OCI-LY7 (cell line): ENCODE results near the gene GJB6. TPM values are rescaled to one million over a fixed set of nuclear protein-coding genes. Genes with fewer than 3 reads are reported as not detected.

Experiments
- BruUV-seq: library from RNA; stranded (reverse); fragments of 400-500 nt; replicated peaks from 2 replicates; lab custom pipeline; 2021; lab: Mats Ljungman, UMichigan
- CTCF ChIA-PET: fragments of 300-600 bp; sonication (Branson Sonifier 250); formaldehyde crosslinking; loops from one replicate; lab custom pipeline; 2022; ENCODE audit warnings: antibody characterized with exemption; ENCODE audit not compliant: unreplicated experiment; lab: Charles Lee
- POLR2A ChIA-PET: fragments of 300-600 bp; sonication (Branson Sonifier 250); formaldehyde crosslinking; loops from one replicate; lab custom pipeline; 2022; ENCODE audit warnings: antibody characterized with exemption; lab: Charles Lee
- DNase-seq: peaks from one replicate; pipeline ENCODE4 v3.0.0-alpha.2; 2015; ENCODE audit warnings: low spot score
- H2AFZ ChIP-seq: fragments of 200-600 bp; sonication (generic), shearing (Covaris generic); 2 replicates; pipeline ENCODE4 v1.6.1; 2014; ENCODE audit warnings: mild to moderate bottlenecking, antibody characterized with exemption, low read length, moderate library complexity
- H3K27ac ChIP-seq: fragments of 200-600 bp; sonication (generic); 2 replicates; pipeline ENCODE4 v1.5.1; 2014; ENCODE audit warnings: mixed run types, low read depth, mild to moderate bottlenecking, moderate library complexity, low read length, inconsistent platforms; ENCODE audit not compliant: poor library complexity, severe bottlenecking
- H3K36me3 ChIP-seq: fragments of 200-600 bp; sonication (generic); 2 replicates; pipeline ENCODE4 v1.6.1; 2014; ENCODE audit warnings: mild to moderate bottlenecking, antibody characterized with exemption, low read length, moderate library complexity, mixed read lengths; ENCODE audit not compliant: insufficient read depth
- H3K4me1 ChIP-seq: fragments of 200-600 bp; sonication (generic); 2 replicates; pipeline ENCODE4 v1.5.1; 2014; ENCODE audit warnings: mild to moderate bottlenecking, low read length; ENCODE audit not compliant: insufficient read depth, poor library complexity, severe bottlenecking
- H3K4me2 ChIP-seq: fragments of 200-600 bp; sonication (generic); 2 replicates; pipeline ENCODE4 v1.6.1; 2014; ENCODE audit warnings: mild to moderate bottlenecking, low read length
- H3K4me3 ChIP-seq: fragments of 200-600 bp; sonication (generic); 2 replicates; pipeline ENCODE4 v1.5.1; 2014; ENCODE audit warnings: mild to moderate bottlenecking, low read depth, low read length; ENCODE audit not compliant: poor library complexity, severe bottlenecking
- H3K79me2 ChIP-seq: fragments of 200-600 bp; sonication (generic); 2 replicates; pipeline ENCODE4 v1.6.1; 2016; ENCODE audit warnings: low read depth, mild to moderate bottlenecking, low read length, moderate library complexity, mixed read lengths; ENCODE audit not compliant: insufficient read depth
- H3K9me2 ChIP-seq: fragments of 200-600 bp; sonication (generic); 2 replicates; pipeline ENCODE4 v1.6.1; 2016; ENCODE audit warnings: mild to moderate bottlenecking, low read length, mixed read lengths; ENCODE audit not compliant: insufficient read depth
- H3K9me3 ChIP-seq: fragments of 200-600 bp; sonication (generic); 2 replicates; pipeline ENCODE4 v1.6.1; 2014; ENCODE audit warnings: mild to moderate bottlenecking, mixed run types, low read length, mixed read lengths
- H4K20me1 ChIP-seq: fragments of 200-600 bp; sonication (generic); 2 replicates; pipeline ENCODE4 v1.6.1; 2014; ENCODE audit warnings: mild to moderate bottlenecking, antibody characterized with exemption, low read length, moderate library complexity, mixed read lengths; ENCODE audit not compliant: insufficient read depth
- CTCF ChIP-seq: fragments of 200-600 bp; sonication (generic); conservative IDR thresholded peaks from 2 replicates; pipeline ENCODE4 v1.5.1; 2014; ENCODE audit warnings: mild to moderate bottlenecking, antibody characterized with exemption, low read length, moderate library complexity, mixed read lengths
- EZH2phosphoT487 ChIP-seq: fragments of 200-600 bp; sonication (generic); IDR thresholded peaks from 2 replicates; pipeline ENCODE4 v1.6.1; 2018; ENCODE audit warnings: low read depth, borderline replicate concordance, mild to moderate bottlenecking, mixed run types, antibody characterized with exemption, low read length, moderate library complexity, mixed read lengths
- intact Hi-C: fragments of 100-400 bp; cut with micrococcal nuclease; formaldehyde crosslinking; loops from one replicate; pipeline ENCODE4 v1.10.0; 2022; ENCODE audit not compliant: unreplicated experiment
- total RNA-seq, 2 experiments: library from RNA; depleted of rRNA in 1 of 2; stranded (reverse); fragments of >200 nt in 1 of 2; shearing (Covaris generic) in 1 of 2; gene quantifications; 2 replicates each; pipeline ENCODE4 v1.2.3, GENCODE V29; 2014 to 2022

GJB6 gene
- total RNA-seq, 2 experiments from 2014 or later, result not detected

- POLR2A ChIA-PET, result no interaction called here
Measured at GRCh38 chr13:20190076-20190475, 42.0 kb downstream of the GJB6 start.

GRCh38 chr13:20188667-20189553, 43.2 kb downstream of the GJB6 start:
- H2AFZ ChIP-seq, result no peak overlapping the region
- H3K36me3 ChIP-seq, result no peaks in the 10 kb centered on the region
- CTCF ChIA-PET, result no interaction called here

More at GRCh38 chr13:20190076-20190475, 42.0 kb downstream of the GJB6 start:
- CTCF ChIA-PET, result no interaction called here
- Histone ChIP-seq H3K27ac (no peak overlapping the region), H3K9me2 (no peaks in the 10 kb centered on the region), H3K4me1 (no peaks in the 10 kb centered on the region), H3K79me2 (no peaks in the 10 kb centered on the region), H3K9me3 (no peaks in the 10 kb centered on the region), H3K36me3 (no peaks in the 10 kb centered on the region), H2AFZ (no peak overlapping the region), H3K4me2 (no peak overlapping the region), H3K4me3 (no peak overlapping the region), H4K20me1 (no peaks in the 10 kb centered on the region)
- intact Hi-C loops, result loop anchor here (10.0 kb wide), 1 partner anchor 735 kb away; no protein-coding TSS in a partner anchor
- no peak for DNase-seq
- no peak for TF ChIP-seq EZH2phosphoT487
- TF ChIP-seq CTCF, result no peak
- no TSS peak for BruUV-seq

More at GRCh38 chr13:20188667-20189553, 43.2 kb downstream of the GJB6 start:
- POLR2A ChIA-PET, result no interaction called here
- Histone ChIP-seq H3K9me2 (no peaks in the 10 kb centered on the region), H3K9me3 (no peaks in the 10 kb centered on the region), H3K4me2 (no peak overlapping the region), H3K27ac (no peak overlapping the region), H3K79me2 (no peaks in the 10 kb centered on the region), H3K4me1 (no peaks in the 10 kb centered on the region), H3K4me3 (no peak overlapping the region), H4K20me1 (no peaks in the 10 kb centered on the region)
- DNase-seq, result peak; percentile 5
- intact Hi-C loops, result no loop called here
- no TSS peak for BruUV-seq
- TF ChIP-seq EZH2phosphoT487, result no peak
- TF ChIP-seq CTCF, result peak; percentile 26; the same call in 1 of the 2 replicates
